ENCODE data around the gene ELF4. TPM values are rescaled to one million over a fixed set of nuclear protein-coding genes. Genes with fewer than 3 reads are reported as not detected.

ELF4 gene
- total and polyA plus RNA-seq, 2 of the 4 experiments (the other 2 are of a cell fraction): 10.9 to 19.0 TPM

- Histone ChIP-seq H2BK120ac (ENCODE audit: low read depth, low read length) (no peak overlapping the region), H3K9me1 (ENCODE audit: insufficient read depth, low read length) (no peaks in the 10 kb centered on the region), H3K14ac (replicated peaks; ENCODE audit: low read depth, low read length) (no peak overlapping the region), H2BK15ac (ENCODE audit: low read depth, low read length) (no peak overlapping the region), H4K5ac (ENCODE audit: low read depth, low read length) (no peak overlapping the region), H3K18ac (ENCODE audit: low read depth, low read length) (no peak overlapping the region), H3K36me3 (ENCODE audit: control insufficient read depth, insufficient read depth, low read length) (peaks cover 18% of the 10 kb centered on the region; the same call in 1 of the 2 replicates), H4K8ac (ENCODE audit: low read depth in 2 of 2, low read length in 2 of 2) (no peak overlapping the region), H3K4me1 (ENCODE audit: control insufficient read depth, insufficient read depth, low read length) (no peaks in the 10 kb centered on the region), H2AK9ac (replicated peaks; ENCODE audit: low read depth, low read length, poor library complexity) (no peak overlapping the region), H3K9ac (ENCODE audit: low read depth, low read length) (no peak overlapping the region), H4K20me1 (ENCODE audit: insufficient read depth, low read length) (no peaks in the 10 kb centered on the region), H3K56ac (ENCODE audit: extremely low read depth, insufficient read depth, low read length) (no peak overlapping the region), H3K9me3 (ENCODE audit: control insufficient read depth, insufficient read depth, low read length) (no peaks in the 10 kb centered on the region; the same call in 1 of the 2 replicates), H3K23ac (ENCODE audit: low read depth, low read length) (no peak overlapping the region), H4K91ac (ENCODE audit: insufficient read depth, low read depth, low read length) (no peak overlapping the region), H2AFZ (replicated peaks; ENCODE audit: low read length, poor library complexity) (no peak overlapping the region), H3K4me2 (ENCODE audit: low read depth, low read length) (no peak overlapping the region), H3K4me3 (ENCODE audit: insufficient read depth, low read depth, low read length) (no peak overlapping the region), H3K4ac (ENCODE audit: low read depth, low read length) (no peak overlapping the region), H2AK5ac (ENCODE audit: low read depth, low read length) (no peak overlapping the region), H2BK20ac (ENCODE audit: low read depth, low read length) (no peak overlapping the region), H3K27me3 (ENCODE audit: control insufficient read depth, insufficient read depth, low read length) (no peaks in the 10 kb centered on the region; the same call in 1 of the 2 replicates), H3K27ac (ENCODE audit: insufficient read depth, low read length) (no peak overlapping the region), H3K79me1 (ENCODE audit: low read depth in 1 of 2, low read length in 2 of 2) (no peaks in the 10 kb centered on the region), H2BK5ac (ENCODE audit: low read depth, low read length, poor library complexity, severe bottlenecking) (no peak overlapping the region)
- no peak for ATAC-seq (ENCODE audit: low read depth)
- in situ Hi-C loops (cut with MboI; ENCODE audit: low sequenced_read_pairs): no loop called here
- dilution Hi-C loops (cut with HindIII; ENCODE audit: low sequenced_read_pairs, unreplicated experiment): no loop called here
- BruUV-seq (replicated peaks): no TSS peak
- ChIA-PET CTCF (no interaction called here), POLR2A (ENCODE audit: unreplicated experiment) (no interaction called here)
- WGBS, 2 experiments (ENCODE audit: extremely low coverage in 2 of 2, insufficient read length in 1 of 2): 80% methylated on average over 1 of the region's 5 CpGs; no CpG with 5 or more reads in 1 of the 2 experiments
- intact Hi-C loops (cut with micrococcal nuclease): no loop called here
- DNase-seq: no peak
- TF ChIP-seq SMC3 (IDR thresholded peaks at IDR 0.05; ENCODE audit: low read depth, low read length) (no peak), USF2 (IDR thresholded peaks at IDR 0.05; ENCODE audit: low read depth, low read length) (no peak), MXI1 (IDR thresholded peaks at IDR 0.05; ENCODE audit: borderline replicate concordance, low read depth, low read length) (no peak), ELK1 (IDR thresholded peaks at IDR 0.05; ENCODE audit: borderline replicate concordance, low read depth, low read length) (no peak), CEBPB (IDR thresholded peaks at IDR 0.05; ENCODE audit: low read depth, low read length) (no peak), CTCF (conservative IDR thresholded peaks at IDR 0.05; ENCODE audit: low read depth, low read length) (no peak), RCOR1 (IDR thresholded peaks at IDR 0.05; ENCODE audit: insufficient replicate concordance, low read length) (no peak), BHLHE40 (IDR thresholded peaks at IDR 0.05; ENCODE audit: low read depth, low read length) (no peak), RFX5 (IDR thresholded peaks at IDR 0.05; ENCODE audit: low read depth, low read length) (no peak), MAZ (IDR thresholded peaks at IDR 0.05; ENCODE audit: borderline replicate concordance, low read depth, low read length) (no peak), POLR2A (IDR thresholded peaks at IDR 0.05; ENCODE audit: low read depth, low read length) (no peak), FOS (IDR thresholded peaks at IDR 0.05; ENCODE audit: low read depth, low read length) (no peak), CHD1 (IDR thresholded peaks at IDR 0.05; ENCODE audit: low read depth, low read length) (no peak), MAFK (IDR thresholded peaks at IDR 0.05; ENCODE audit: low read depth, low read length) (no peak), NFE2L2 (IDR thresholded peaks at IDR 0.05; ENCODE audit: low read depth, low read length) (no peak), RAD21 (IDR thresholded peaks at IDR 0.05; ENCODE audit: low read length) (no peak)
These were observed 62.9 kb downstream of the ELF4 start for GRCh38 chrX:130047416-130047815.
